Breast epithelium (tissue), 4 donors: Measurements from ENCODE around the gene TIMM22. TPM values are rescaled to one million over a fixed set of nuclear protein-coding genes. Genes with fewer than 3 reads are reported as not detected.

Experiments used
- DNase-seq, 2 donors: peaks; one replicate each; pipeline ENCODE4 v3.0.0-alpha.2; 2019; ENCODE audit warnings: low spot score in 2 of 2
- H3K27ac ChIP-seq, 2 donors: fragments of 200-600 bp; sonication (generic) in 1 of 2; one replicate each; pipeline ENCODE4 v1.5.1; 2016 to 2019; ENCODE audit warnings: mild to moderate bottlenecking in 1 of 2
- H3K27me3 ChIP-seq, 2 donors: fragments of 200-600 bp; sonication (generic) in 1 of 2; one replicate each; pipeline versions ENCODE4 v1.5.1 to v1.6.0; 2017 to 2019; ENCODE audit warnings: control low read depth in 1 of 2, mild to moderate bottlenecking in 1 of 2
- H3K36me3 ChIP-seq: fragments of 200-600 bp; one replicate; pipeline ENCODE4 v1.5.1; 2019
- H3K4me1 ChIP-seq, 2 donors: fragments of 200-600 bp; sonication (generic); one replicate each; pipeline ENCODE4 v1.5.1; 2016 to 2019; ENCODE audit warnings: control low read depth in 1 of 2
- H3K4me3 ChIP-seq, 3 donors: fragments of 200-600 bp; sonication (generic); 1 replicate in 2 of 3; 2 replicates in 1 of 3; pipeline ENCODE4 v1.5.1; 2016 to 2019; ENCODE audit warnings: mild to moderate bottlenecking in 3 of 3, moderate library complexity in 2 of 3
- H3K9me3 ChIP-seq, 2 donors: fragments of 200-600 bp; sonication (generic) in 1 of 2; one replicate each; pipeline ENCODE4 v1.5.1; 2016 to 2019; ENCODE audit warnings: control low read depth in 1 of 2
- POLR2A ChIP-seq: fragments of 450-650 bp; IDR thresholded peaks from one replicate; pipeline ENCODE4 v1.6.1; 2016; ENCODE audit warnings: antibody characterized with exemption, mild to moderate bottlenecking, moderate library complexity
- POLR2AphosphoS5 ChIP-seq, 3 donors: sonication (generic); formaldehyde crosslinking; IDR thresholded peaks; one replicate each; pipeline ENCODE4 v1.6.1; 2017; ENCODE audit warnings: antibody characterized with exemption in 3 of 3
- intact Hi-C: fragments of 100-400 bp; cut with DNase I; formaldehyde crosslinking; loops from one replicate; pipeline ENCODE4 v1.15.1; 2023; ENCODE audit warnings: low total_unique reads
- total RNA-seq, 3 donors: library from RNA; depleted of rRNA; stranded (reverse); fragments of >200 nt; gene quantifications; one replicate each; pipeline ENCODE4 v1.1.0, GENCODE V29; 2016
- TF ChIP-seq, protein P1 (sequence below), 3 donors: fragments of 450-650 bp; IDR thresholded peaks; one replicate each; pipeline ENCODE4 v1.5.1; 2016 to 2017; ENCODE audit warnings: antibody characterized with exemption in 3 of 3, mild to moderate bottlenecking in 3 of 3, moderate library complexity in 3 of 3

Gene TIMM22
- total RNA-seq, 3 donors from 2014 or later = 10.1 to 12.0 (median 10.8) TPM

DNA sequence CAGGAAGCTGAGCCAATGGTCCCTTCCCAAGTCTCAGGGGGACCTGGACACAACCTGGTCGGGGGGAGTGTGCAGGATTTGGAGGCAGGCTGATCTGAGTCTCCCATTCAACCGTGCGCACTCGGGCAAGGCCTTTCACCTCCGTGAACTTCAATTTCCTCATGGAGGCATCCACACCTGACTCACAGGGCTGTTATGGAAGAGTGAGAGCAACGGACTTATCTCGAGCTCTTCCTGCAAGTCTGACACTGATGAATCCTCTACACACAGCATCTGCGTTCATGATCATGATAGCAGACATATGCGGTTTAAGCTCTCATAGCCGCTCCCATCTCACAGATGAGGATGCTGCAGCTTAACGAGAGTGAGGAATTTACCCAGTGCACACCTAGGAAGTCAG, 21.6 kb downstream of the TIMM22 start:
- H3K9me3 ChIP-seq = no peaks in the 10 kb centered on the region
- no peak overlapping the region for H3K4me3 ChIP-seq
- H3K27ac ChIP-seq = no peak overlapping the region
- H3K27me3 ChIP-seq = no peaks in the 10 kb centered on the region
- DNase-seq = no peak
- no peak for TF ChIP-seq POLR2A
- TF ChIP-seq, protein P1, sequence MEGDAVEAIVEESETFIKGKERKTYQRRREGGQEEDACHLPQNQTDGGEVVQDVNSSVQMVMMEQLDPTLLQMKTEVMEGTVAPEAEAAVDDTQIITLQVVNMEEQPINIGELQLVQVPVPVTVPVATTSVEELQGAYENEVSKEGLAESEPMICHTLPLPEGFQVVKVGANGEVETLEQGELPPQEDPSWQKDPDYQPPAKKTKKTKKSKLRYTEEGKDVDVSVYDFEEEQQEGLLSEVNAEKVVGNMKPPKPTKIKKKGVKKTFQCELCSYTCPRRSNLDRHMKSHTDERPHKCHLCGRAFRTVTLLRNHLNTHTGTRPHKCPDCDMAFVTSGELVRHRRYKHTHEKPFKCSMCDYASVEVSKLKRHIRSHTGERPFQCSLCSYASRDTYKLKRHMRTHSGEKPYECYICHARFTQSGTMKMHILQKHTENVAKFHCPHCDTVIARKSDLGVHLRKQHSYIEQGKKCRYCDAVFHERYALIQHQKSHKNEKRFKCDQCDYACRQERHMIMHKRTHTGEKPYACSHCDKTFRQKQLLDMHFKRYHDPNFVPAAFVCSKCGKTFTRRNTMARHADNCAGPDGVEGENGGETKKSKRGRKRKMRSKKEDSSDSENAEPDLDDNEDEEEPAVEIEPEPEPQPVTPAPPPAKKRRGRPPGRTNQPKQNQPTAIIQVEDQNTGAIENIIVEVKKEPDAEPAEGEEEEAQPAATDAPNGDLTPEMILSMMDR (IDR thresholded peaks at IDR 0.05) = no peak
- H3K4me1 ChIP-seq = no peaks in the 10 kb centered on the region
- intact Hi-C loops = no loop called here
- no peaks in the 10 kb centered on the region for H3K36me3 ChIP-seq

DNA sequence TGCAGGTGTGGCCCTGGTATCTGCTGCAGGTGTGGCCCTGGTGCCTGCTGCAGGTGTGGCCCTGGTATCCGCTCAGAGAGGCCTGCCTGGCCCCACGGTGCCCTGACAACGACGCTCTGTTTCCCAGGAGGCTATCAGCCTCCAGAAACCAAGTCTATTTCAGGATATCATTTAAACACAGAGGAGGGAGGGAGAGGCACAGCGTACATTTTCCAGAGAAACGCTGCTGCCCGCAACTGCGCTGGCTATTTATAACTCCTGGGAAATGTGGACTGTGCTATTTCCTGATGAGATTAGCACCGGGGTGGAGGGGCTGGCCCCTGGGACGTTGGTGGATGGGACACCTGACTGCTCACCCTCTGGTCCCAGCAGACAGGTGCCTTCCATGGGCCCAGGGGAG, 22.5 kb downstream of the TIMM22 start:
- peak overlapping the region in 1 of 2 donors; percentile 2 for H3K27ac ChIP-seq
- H3K4me1 ChIP-seq = no peaks in the 10 kb centered on the region
- TF ChIP-seq POLR2A = no peak
- TF ChIP-seq POLR2AphosphoS5 (IDR thresholded peaks at IDR 0.05) = no peak
- TF ChIP-seq, protein P1 (IDR thresholded peaks at IDR 0.05) = no peak
- no peaks in the 10 kb centered on the region for H3K36me3 ChIP-seq
- no peaks in the 10 kb centered on the region for H3K9me3 ChIP-seq
- DNase-seq = no peak
- no peaks in the 10 kb centered on the region for H3K27me3 ChIP-seq
- H3K4me3 ChIP-seq = no peak overlapping the region
- intact Hi-C loops = no loop called here

DNA sequence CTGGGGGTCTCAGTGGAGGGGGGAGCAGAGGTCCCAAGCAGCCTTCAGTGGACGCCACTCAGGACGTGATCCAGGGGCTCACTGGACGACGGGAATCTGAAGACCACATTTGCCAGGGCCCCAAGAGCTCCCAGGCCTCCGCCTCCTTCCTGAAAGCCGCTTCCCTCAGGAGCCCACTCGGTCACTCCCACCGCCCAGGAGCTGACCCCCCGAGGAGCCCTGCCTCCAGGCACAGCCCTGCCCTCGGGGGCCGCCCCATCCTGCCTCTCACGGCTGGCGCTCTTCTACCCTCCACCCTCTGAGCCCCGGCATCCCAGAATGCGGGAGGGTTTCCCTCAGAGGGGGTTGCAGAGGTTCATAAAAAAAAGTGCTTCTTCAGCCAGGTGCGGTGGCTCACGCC, 24.2 kb downstream of the TIMM22 start:
- Histone ChIP-seq H3K4me1 (no peaks in the 10 kb centered on the region), H3K36me3 (no peaks in the 10 kb centered on the region), H3K27me3 (no peaks in the 10 kb centered on the region), H3K9me3 (no peaks in the 10 kb centered on the region), H3K4me3 (no peak overlapping the region), H3K27ac (no peak overlapping the region)
- intact Hi-C loops = loop anchor here (10.0 kb wide), 1 partner anchor 664 kb away; the partner anchor contains the start of gene PRPF8
- no peak for DNase-seq
- TF ChIP-seq POLR2AphosphoS5 (IDR thresholded peaks at IDR 0.05) (no peak), POLR2A (no peak)
- TF ChIP-seq, protein P1 (IDR thresholded peaks at IDR 0.05) = no peak

DNA sequence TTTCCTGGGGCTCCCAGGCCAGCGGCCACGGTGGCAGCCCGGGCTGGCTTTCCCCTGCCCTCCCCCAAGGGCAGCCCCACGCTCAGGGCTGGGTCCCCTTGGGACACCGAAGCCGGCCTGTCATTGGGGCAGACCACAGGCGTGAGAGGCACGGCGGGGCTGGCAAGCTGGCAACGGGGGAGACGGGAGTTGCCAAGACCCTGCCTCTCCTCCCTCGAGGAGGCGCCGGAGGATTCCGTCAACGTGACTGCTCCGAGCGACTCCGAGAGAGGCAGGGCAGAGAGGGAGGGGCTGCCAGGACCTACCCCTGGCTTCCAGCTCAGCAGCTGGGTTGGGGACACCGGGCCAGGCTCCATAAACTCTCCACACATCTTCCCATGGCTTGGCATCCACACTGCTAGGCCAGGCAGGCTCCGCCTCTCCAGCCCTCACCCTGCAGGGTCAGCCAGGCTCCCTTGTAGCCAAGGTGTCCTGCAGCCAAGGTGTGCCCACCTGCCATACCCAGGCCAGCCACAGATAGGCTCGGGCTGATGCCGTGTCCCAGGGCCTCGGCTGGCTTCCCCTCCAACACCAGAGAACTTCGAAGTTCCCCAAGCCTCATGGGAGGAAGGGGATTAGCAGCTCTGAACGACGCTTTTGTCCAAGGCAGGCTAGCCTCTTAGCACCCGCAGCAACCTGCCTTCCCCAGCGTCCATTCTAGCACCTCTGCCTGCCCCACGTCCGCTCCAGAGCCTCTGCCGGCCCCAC, 25.5 kb downstream of the TIMM22 start:
- no peaks in the 10 kb centered on the region for H3K4me1 ChIP-seq
- TF ChIP-seq POLR2AphosphoS5 (IDR thresholded peaks at IDR 0.05) = no peak
- no peak for TF ChIP-seq POLR2A
- TF ChIP-seq, protein P1 (IDR thresholded peaks at IDR 0.05) = no peak
- no peaks in the 10 kb centered on the region for H3K9me3 ChIP-seq
- H3K27ac ChIP-seq = peak overlapping the region in 1 of 2 donors; percentile 25
- H3K27me3 ChIP-seq = no peaks in the 10 kb centered on the region
- DNase-seq = no peak
- no peak overlapping the region for H3K4me3 ChIP-seq
- intact Hi-C loops = loop anchor here (10.0 kb wide), 1 partner anchor 662 kb away; the partner anchor contains the start of gene PRPF8
- no peaks in the 10 kb centered on the region for H3K36me3 ChIP-seq

DNA sequence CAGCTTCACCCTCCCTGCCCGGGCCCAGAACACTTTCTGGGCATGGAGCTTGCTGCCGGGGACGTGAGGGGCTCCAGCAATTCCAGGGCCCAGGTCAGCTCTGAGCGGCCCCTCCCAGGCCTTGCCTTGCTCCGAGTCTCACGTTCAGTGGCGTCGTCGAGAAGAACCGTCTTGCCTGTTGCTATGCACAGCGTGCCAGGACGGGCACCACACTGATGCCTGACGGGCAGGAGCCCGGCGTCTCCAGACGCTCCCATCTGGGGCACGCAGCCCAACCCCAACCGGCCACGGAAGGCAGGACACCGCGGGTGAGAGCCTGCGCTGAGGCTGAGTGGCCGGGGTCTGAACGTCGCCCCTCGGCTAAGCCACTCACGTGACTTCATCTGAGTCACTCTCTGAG, 27.1 kb downstream of the TIMM22 start:
- H3K4me3 ChIP-seq = no peak overlapping the region
- H3K27ac ChIP-seq = no peak overlapping the region
- TF ChIP-seq, protein P1 (IDR thresholded peaks at IDR 0.05) = no peak
- TF ChIP-seq POLR2A = no peak
- no peak for TF ChIP-seq POLR2AphosphoS5 (IDR thresholded peaks at IDR 0.05)
- no peaks in the 10 kb centered on the region for H3K9me3 ChIP-seq
- H3K36me3 ChIP-seq = no peaks in the 10 kb centered on the region
- H3K4me1 ChIP-seq = no peaks in the 10 kb centered on the region
- no peak for DNase-seq
- no peaks in the 10 kb centered on the region for H3K27me3 ChIP-seq
- intact Hi-C loops = loop anchor here (10.0 kb wide), 1 partner anchor 661 kb away; the partner anchor contains the start of gene PRPF8
